Erythroblast (primary cell): ENCODE measurements around the gene PILRA.

Source experiments
- GATA1 ChIP-seq: IDR thresholded peaks from 2 replicates; pipeline ENCODE4 v1.6.1; 2011; ENCODE audit warnings: low read depth, mild to moderate bottlenecking, control low read depth, low read length, moderate library complexity
- POLR2A ChIP-seq: IDR thresholded peaks from 2 replicates; pipeline ENCODE4 v1.6.1; 2011; ENCODE audit warnings: mild to moderate bottlenecking, low read length

DNA sequence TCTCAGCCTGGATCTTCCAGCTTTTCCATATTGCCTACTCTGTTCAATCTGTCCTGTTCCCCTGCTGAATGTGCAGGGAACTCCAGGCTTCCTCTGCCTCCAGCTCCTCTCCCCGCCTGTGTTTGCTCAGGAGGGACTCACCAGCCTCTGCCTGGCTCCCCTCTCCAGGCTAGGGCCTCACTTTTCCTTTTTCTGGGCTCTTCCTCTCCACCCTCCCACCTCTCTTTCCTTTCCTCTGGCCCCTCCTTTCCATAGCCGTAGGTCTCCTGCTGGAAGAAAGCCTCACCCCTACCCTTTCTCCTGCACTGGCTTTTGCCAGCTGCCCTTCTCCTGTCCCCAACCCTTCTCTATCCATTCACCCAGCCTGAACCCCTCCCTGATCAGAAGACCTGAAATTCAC is 25.0 kb downstream of the PILRA start:
- TF ChIP-seq POLR2A = no peak
- no peak for TF ChIP-seq GATA1
